ENCODE data around the gene INSR. TPM values are rescaled to one million over a fixed set of nuclear protein-coding genes. Genes with fewer than 3 reads are reported as not detected.

The INSR gene
- total RNA-seq, 1 donor from 2014 or later: 37.3 TPM

DNA sequence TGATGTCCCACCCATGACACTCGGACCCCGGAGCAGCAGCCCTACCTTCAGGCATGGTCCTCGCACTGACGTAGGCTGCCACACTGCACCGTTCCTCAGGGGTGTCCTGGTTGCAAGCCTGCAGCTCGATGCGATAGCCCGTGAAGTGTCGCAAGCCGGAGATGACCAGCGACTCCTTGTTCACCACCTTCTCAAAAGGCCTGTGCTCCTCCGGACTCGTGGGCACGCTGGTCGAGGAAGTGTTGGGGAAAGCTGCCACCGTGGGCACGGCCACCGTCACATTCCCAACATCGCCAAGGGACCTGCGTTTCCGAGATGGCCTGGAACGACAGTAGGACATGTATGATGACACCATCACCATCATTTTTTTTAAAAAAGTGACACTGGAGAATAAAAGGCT lies 151.4 kb downstream of the INSR start:
- Histone ChIP-seq H3K27ac (no peak overlapping the region), H3K36me3 (peaks cover 45% of the 10 kb centered on the region), H3K9me3 (no peaks in the 10 kb centered on the region), H3K4me3 (no peak overlapping the region), H3K4me1 (no peaks in the 10 kb centered on the region), H3K27me3 (ENCODE audit: low read depth) (no peaks in the 10 kb centered on the region)
- TF ChIP-seq, protein P1, sequence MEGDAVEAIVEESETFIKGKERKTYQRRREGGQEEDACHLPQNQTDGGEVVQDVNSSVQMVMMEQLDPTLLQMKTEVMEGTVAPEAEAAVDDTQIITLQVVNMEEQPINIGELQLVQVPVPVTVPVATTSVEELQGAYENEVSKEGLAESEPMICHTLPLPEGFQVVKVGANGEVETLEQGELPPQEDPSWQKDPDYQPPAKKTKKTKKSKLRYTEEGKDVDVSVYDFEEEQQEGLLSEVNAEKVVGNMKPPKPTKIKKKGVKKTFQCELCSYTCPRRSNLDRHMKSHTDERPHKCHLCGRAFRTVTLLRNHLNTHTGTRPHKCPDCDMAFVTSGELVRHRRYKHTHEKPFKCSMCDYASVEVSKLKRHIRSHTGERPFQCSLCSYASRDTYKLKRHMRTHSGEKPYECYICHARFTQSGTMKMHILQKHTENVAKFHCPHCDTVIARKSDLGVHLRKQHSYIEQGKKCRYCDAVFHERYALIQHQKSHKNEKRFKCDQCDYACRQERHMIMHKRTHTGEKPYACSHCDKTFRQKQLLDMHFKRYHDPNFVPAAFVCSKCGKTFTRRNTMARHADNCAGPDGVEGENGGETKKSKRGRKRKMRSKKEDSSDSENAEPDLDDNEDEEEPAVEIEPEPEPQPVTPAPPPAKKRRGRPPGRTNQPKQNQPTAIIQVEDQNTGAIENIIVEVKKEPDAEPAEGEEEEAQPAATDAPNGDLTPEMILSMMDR (IDR thresholded peaks at IDR 0.05): no peak
- intact Hi-C loops (cut with DNase I): no loop called here
- DNase-seq: no peak
- ATAC-seq: no peak

DNA sequence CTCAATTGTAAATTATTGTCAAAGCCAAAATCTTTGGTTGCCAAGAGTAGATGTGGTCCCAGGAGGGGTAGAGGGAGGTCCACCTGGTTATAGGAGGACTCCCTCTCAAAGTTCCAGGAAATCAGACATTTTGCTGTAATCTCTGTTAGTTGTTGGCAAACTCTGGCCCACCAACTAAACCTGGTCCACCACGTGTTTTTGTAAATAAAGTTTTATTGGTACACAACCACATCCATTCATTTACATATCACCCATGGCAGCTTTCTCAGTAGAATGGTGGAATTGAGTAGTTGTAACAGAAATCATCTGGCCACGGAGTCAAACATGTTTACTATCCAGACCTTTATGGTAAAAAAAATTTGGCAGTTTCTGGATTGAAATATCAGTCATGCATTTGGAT lies 154.1 kb downstream of the INSR start:
- ATAC-seq: no peak
- Histone ChIP-seq H3K27me3 (ENCODE audit: low read depth) (no peaks in the 10 kb centered on the region), H3K36me3 (peaks cover 45% of the 10 kb centered on the region), H3K4me1 (no peaks in the 10 kb centered on the region), H3K27ac (no peak overlapping the region), H3K9me3 (no peaks in the 10 kb centered on the region), H3K4me3 (no peak overlapping the region)
- DNase-seq: no peak
- intact Hi-C loops (cut with DNase I): no loop called here
- TF ChIP-seq, protein P1 (IDR thresholded peaks at IDR 0.05): no peak

DNA sequence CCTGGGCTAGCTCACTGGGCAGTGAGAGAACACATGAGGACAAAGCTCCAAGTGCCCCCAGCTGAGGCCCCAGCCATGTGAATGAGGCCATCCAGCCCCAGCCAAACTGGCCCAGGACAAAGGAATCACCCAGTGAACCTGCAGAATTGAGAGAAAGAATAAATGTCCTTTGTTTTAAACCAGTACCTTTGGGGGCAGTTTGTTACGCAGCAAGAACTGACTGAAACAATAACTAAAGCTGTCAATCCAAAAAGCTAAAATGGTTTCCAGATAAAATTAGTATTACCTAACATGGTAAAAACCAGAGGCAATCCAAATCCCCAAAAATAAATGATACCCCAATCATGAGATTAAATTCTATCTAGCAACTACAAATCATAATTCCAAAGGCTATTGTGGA lies 155.1 kb downstream of the INSR start:
- DNase-seq (no peak), ATAC-seq (no peak)
- Histone ChIP-seq H3K27ac (no peak overlapping the region), H3K4me3 (no peak overlapping the region), H3K27me3 (ENCODE audit: low read depth) (no peaks in the 10 kb centered on the region), H3K4me1 (no peaks in the 10 kb centered on the region), H3K36me3 (peaks cover 45% of the 10 kb centered on the region), H3K9me3 (no peaks in the 10 kb centered on the region)
- intact Hi-C loops (cut with DNase I): no loop called here
- TF ChIP-seq, protein P1 (IDR thresholded peaks at IDR 0.05): no peak

DNA sequence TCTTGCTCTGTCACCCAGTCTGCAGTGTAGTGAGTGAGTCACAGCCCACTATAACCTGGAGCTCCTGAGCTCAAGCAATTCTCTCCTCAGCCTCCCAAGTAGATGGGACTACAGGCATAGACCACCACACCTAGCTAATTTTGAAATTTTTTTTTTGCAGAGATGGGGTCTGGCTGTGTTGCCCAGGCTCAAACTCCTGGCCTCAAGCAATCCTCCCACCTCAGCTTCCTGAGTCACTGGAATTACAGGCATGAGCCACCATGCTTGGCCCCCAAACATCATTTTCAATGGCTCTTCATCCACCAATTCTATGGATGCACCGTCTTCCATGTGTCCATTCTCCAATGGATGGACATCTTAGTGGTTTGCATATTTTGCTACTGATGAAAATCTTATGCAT lies 155.8 kb downstream of the INSR start:
- TF ChIP-seq, protein P1 (IDR thresholded peaks at IDR 0.05): no peak
- H3K4me3 ChIP-seq: no peak overlapping the region
- intact Hi-C loops (cut with DNase I): no loop called here
- no peaks in the 10 kb centered on the region for H3K4me1 ChIP-seq
- ATAC-seq (no peak), DNase-seq (no peak)
- no peaks in the 10 kb centered on the region for H3K9me3 ChIP-seq
- H3K27ac ChIP-seq: no peak overlapping the region
- H3K27me3 ChIP-seq (ENCODE audit: low read depth): no peaks in the 10 kb centered on the region
- H3K36me3 ChIP-seq: peaks cover 45% of the 10 kb centered on the region

DNA sequence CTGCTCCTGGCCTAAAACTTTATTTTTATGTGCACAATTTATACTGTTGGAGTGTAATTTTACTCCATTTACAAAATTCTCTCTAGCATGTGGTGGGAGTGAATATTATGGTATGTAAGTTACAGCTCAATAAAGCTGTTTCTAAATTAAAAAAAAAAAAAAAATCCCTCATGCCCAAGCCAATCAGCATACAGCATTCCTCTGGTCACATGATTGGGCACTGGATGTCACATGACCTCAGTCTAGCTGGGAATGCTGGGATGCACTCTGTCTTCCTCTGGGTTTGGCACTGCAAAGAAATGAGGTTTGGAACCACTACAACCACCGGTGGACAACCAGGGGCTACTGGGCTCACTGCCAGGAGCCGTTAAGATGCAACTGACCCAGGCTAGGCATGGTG lies 157.1 kb downstream of the INSR start:
- intact Hi-C loops (cut with DNase I): no loop called here
- Histone ChIP-seq H3K4me3 (no peak overlapping the region), H3K4me1 (no peaks in the 10 kb centered on the region), H3K9me3 (no peaks in the 10 kb centered on the region), H3K36me3 (peaks cover 37% of the 10 kb centered on the region), H3K27me3 (ENCODE audit: low read depth) (no peaks in the 10 kb centered on the region), H3K27ac (no peak overlapping the region)
- no peak for ATAC-seq
- no peak for DNase-seq
- TF ChIP-seq, protein P1 (IDR thresholded peaks at IDR 0.05): no peak

DNA sequence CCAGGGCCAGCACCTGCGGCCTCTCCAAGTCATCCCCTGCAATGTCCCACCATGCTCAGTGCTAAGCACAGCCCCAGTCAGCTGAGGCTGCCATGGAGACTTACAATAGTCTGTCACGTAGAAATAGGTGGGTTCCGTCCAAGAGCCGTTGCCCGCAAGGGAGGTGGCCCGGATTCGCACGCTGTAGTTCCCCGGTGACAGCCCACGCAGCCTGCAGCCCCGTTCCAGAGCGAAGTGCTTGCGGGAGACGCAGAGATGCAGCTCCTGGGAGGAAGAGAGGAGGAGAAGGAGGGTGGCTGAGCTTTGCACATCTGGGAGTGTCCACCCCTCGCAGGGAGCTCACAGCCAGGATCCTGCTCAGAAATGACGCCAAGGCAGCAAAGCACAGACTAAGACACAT lies 162.2 kb downstream of the INSR start:
- Histone ChIP-seq H3K4me1 (no peaks in the 10 kb centered on the region), H3K27ac (no peak overlapping the region), H3K4me3 (no peak overlapping the region), H3K36me3 (peaks cover 40% of the 10 kb centered on the region), H3K9me3 (peaks cover under 1% of the 10 kb centered on the region), H3K27me3 (ENCODE audit: low read depth) (no peaks in the 10 kb centered on the region)
- ATAC-seq (no peak), DNase-seq (no peak)
- TF ChIP-seq, protein P1 (IDR thresholded peaks at IDR 0.05): no peak
- intact Hi-C loops (cut with DNase I): no loop called here
